Neural cell (in vitro differentiated cells): ENCODE measurements around the gene SH3RF1.

Source experiments
- EP300 ChIP-seq: fragments of 450-650 bp; conservative IDR thresholded peaks from 2 replicates; pipeline ENCODE4 v1.6.1; 2014; ENCODE audit warnings: antibody characterized with exemption, mild to moderate bottlenecking, moderate library complexity; ENCODE audit not compliant: poor library complexity, severe bottlenecking
- EZH2 ChIP-seq: fragments of 200-600, 300-800 bp; shearing (Covaris generic), sonication (generic); IDR thresholded peaks from 2 replicates; pipeline ENCODE4 v1.6.1; 2014; ENCODE audit warnings: antibody characterized with exemption, low read length, borderline replicate concordance, mild to moderate bottlenecking; ENCODE audit not compliant: insufficient read depth, poor library complexity, severe bottlenecking
- TF ChIP-seq, protein P1 (sequence below): fragments of 450-650 bp; IDR thresholded peaks from 2 replicates; pipeline ENCODE4 v1.5.1; 2014; ENCODE audit warnings: antibody characterized with exemption, mild to moderate bottlenecking, moderate library complexity; ENCODE audit not compliant: poor library complexity, severe bottlenecking

GRCh38 chr4:169208516-169208915, 62.2 kb downstream of the SH3RF1 start:
- TF ChIP-seq, protein P1, sequence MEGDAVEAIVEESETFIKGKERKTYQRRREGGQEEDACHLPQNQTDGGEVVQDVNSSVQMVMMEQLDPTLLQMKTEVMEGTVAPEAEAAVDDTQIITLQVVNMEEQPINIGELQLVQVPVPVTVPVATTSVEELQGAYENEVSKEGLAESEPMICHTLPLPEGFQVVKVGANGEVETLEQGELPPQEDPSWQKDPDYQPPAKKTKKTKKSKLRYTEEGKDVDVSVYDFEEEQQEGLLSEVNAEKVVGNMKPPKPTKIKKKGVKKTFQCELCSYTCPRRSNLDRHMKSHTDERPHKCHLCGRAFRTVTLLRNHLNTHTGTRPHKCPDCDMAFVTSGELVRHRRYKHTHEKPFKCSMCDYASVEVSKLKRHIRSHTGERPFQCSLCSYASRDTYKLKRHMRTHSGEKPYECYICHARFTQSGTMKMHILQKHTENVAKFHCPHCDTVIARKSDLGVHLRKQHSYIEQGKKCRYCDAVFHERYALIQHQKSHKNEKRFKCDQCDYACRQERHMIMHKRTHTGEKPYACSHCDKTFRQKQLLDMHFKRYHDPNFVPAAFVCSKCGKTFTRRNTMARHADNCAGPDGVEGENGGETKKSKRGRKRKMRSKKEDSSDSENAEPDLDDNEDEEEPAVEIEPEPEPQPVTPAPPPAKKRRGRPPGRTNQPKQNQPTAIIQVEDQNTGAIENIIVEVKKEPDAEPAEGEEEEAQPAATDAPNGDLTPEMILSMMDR, result no peak
- TF ChIP-seq EZH2 (no peak), EP300 (no peak)
